H1 (cell line): ENCODE data around the gene IFI27L1. TPM values are rescaled to one million over a fixed set of nuclear protein-coding genes. Genes with fewer than 3 reads are reported as not detected.

Experiments
- CTCF ChIA-PET: fragments of 300-600 bp; sonication (Branson Sonifier 250); formaldehyde crosslinking; loops from one replicate; lab custom pipeline; 2021; ENCODE audit not compliant: partially characterized antibody; lab: Charles Lee
- POLR2A ChIA-PET: fragments of 300-600 bp; sonication (Branson Sonifier 250); formaldehyde crosslinking; loops from one replicate; lab custom pipeline; 2021; ENCODE audit warnings: inconsistent platforms; ENCODE audit not compliant: partially characterized antibody; lab: Charles Lee
- DNase-seq, 2 experiments: peaks; one replicate each; pipeline versions ENCODE4 v3.0.0 to v3.0.0-alpha.2; 2010 to 2022; ENCODE audit warnings: low spot score in 2 of 2, low read depth in 1 of 2, mixed read lengths in 1 of 2
- FAIRE-seq: peaks from 2 replicates; lab custom pipeline; 2011; peaks lifted over from hg19 to GRCh38; lab: Jason Lieb, UNC
- H2AFZ ChIP-seq: 2 replicates; pipeline ENCODE4 v1.8.1; 2012; ENCODE audit warnings: low read length, inconsistent platforms
- H2AK5ac ChIP-seq: 2 replicates; pipeline ENCODE4 v1.6.1; 2013; ENCODE audit warnings: low read depth, low read length
- H2BK120ac ChIP-seq: replicated peaks from 2 replicates; pipeline ENCODE3; 2013; ENCODE audit warnings: low read depth, low read length, inconsistent platforms
- H2BK12ac ChIP-seq: 2 replicates; pipeline ENCODE4 v1.6.1; 2013; ENCODE audit warnings: low read depth, low read length
- H2BK15ac ChIP-seq: 2 replicates; pipeline ENCODE4 v1.6.1; 2013; ENCODE audit warnings: low read length
- H2BK20ac ChIP-seq: 2 replicates; pipeline ENCODE4 v1.6.1; 2013; ENCODE audit warnings: low read length
- H2BK5ac ChIP-seq: 2 replicates; pipeline ENCODE4 v1.6.1; 2013; ENCODE audit warnings: low read depth, low read length
- H3K14ac ChIP-seq: 2 replicates; pipeline ENCODE4 v1.6.1; 2013; ENCODE audit warnings: inconsistent platforms; ENCODE audit not compliant: insufficient read length
- H3K18ac ChIP-seq: 2 replicates; pipeline ENCODE4 v1.6.1; 2013; ENCODE audit warnings: low read length; ENCODE audit errors: extremely low read depth
- H3K23ac ChIP-seq: 2 replicates; pipeline ENCODE4 v1.6.1; 2013; ENCODE audit warnings: inconsistent platforms; ENCODE audit not compliant: insufficient read length
- H3K23me2 ChIP-seq: 2 replicates; pipeline ENCODE4 v1.6.1; 2013; ENCODE audit warnings: low read depth, low read length
- H3K27ac ChIP-seq: 2 replicates; pipeline ENCODE4 v1.6.1; 2011; ENCODE audit warnings: low read depth, low read length, inconsistent platforms
- H3K27me3 ChIP-seq, 4 experiments: replicated peaks in 1 of 4; 1 replicate in 1 of 4; 2 replicates in 3 of 4; pipeline versions ENCODE4 v1.6.1 to v1.8.1; 2011 to 2013; ENCODE audit warnings: low read length in 3 of 4, mild to moderate bottlenecking in 3 of 4, inconsistent platforms in 2 of 4, mixed read lengths in 2 of 4, moderate library complexity in 1 of 4; ENCODE audit not compliant: control insufficient read depth in 3 of 4, insufficient read depth in 3 of 4; ENCODE audit errors: extremely low read depth in 1 of 4
- H3K36me3 ChIP-seq, 4 experiments: 2 replicates each; pipeline versions ENCODE4 v1.6.1 to v1.8.1; 2011 to 2013; ENCODE audit warnings: mild to moderate bottlenecking in 4 of 4, low read length in 3 of 4, moderate library complexity in 2 of 4, control low read depth in 1 of 4, inconsistent platforms in 1 of 4; ENCODE audit not compliant: insufficient read depth in 4 of 4, control insufficient read depth in 2 of 4
- H3K4ac ChIP-seq: replicated peaks from 2 replicates; pipeline ENCODE3; 2013; ENCODE audit warnings: low read length, low read depth, mixed read lengths, inconsistent platforms; ENCODE audit not compliant: insufficient read length
- H3K4me1 ChIP-seq, 4 experiments: replicated peaks in 1 of 4; 1 replicate in 1 of 4; 2 replicates in 3 of 4; pipeline versions ENCODE4 v1.6.1 to v1.8.1; 2011 to 2013; ENCODE audit warnings: low read length in 3 of 4, inconsistent platforms in 2 of 4, mixed read lengths in 1 of 4; ENCODE audit not compliant: insufficient read depth in 4 of 4, control insufficient read depth in 3 of 4
- H3K4me2 ChIP-seq, 2 experiments: 2 replicates each; pipeline versions ENCODE4 v1.6.1 to v1.8.1; 2011 to 2013; ENCODE audit warnings: low read depth in 2 of 2, low read length in 2 of 2, control low read depth in 1 of 2, inconsistent platforms in 1 of 2, mild to moderate bottlenecking in 1 of 2; ENCODE audit not compliant: insufficient read depth in 1 of 2
- H3K4me3 ChIP-seq, 4 experiments: fragments of 200-600, 300-600 bp in 1 of 4; sonication (generic), shearing (Covaris generic), sonication (Bioruptor Twin) in 1 of 4; 2 replicates each; pipeline versions ENCODE4 v1.5.1 to v1.8.1; 2011 to 2016; ENCODE audit warnings: low read length in 4 of 4, low read depth in 3 of 4, control low read depth in 2 of 4, inconsistent platforms in 2 of 4, mild to moderate bottlenecking in 2 of 4, mixed read lengths in 1 of 4, moderate library complexity in 1 of 4; ENCODE audit not compliant: insufficient read depth in 2 of 4; ENCODE audit errors: extremely low read depth in 1 of 4
- H3K56ac ChIP-seq: replicated peaks from 2 replicates; pipeline ENCODE3; 2013; ENCODE audit warnings: low read depth, mild to moderate bottlenecking, mixed read lengths, low read length, inconsistent platforms; ENCODE audit not compliant: insufficient read length
- H3K79me1 ChIP-seq: 2 replicates; pipeline ENCODE4 v1.6.1; 2013; ENCODE audit warnings: low read depth, low read length, control low read depth
- H3K79me2 ChIP-seq, 2 experiments: 2 replicates each; pipeline versions ENCODE4 v1.6.1 to v1.8.1; 2012 to 2013; ENCODE audit warnings: low read length in 2 of 2, mild to moderate bottlenecking in 2 of 2, inconsistent platforms in 1 of 2; ENCODE audit not compliant: insufficient read depth in 2 of 2, control insufficient read depth in 1 of 2
- H3K9ac ChIP-seq, 4 experiments: replicated peaks in 1 of 4; 1 replicate in 1 of 4; 2 replicates in 3 of 4; pipeline versions ENCODE4 v1.6.1 to v1.8.1; 2011 to 2013; ENCODE audit warnings: low read depth in 3 of 4, low read length in 3 of 4, control low read depth in 2 of 4, mild to moderate bottlenecking in 2 of 4, moderate library complexity in 2 of 4, inconsistent platforms in 1 of 4; ENCODE audit errors: extremely low read depth in 1 of 4
- H3K9me3 ChIP-seq, 2 experiments: 2 replicates each; pipeline versions ENCODE4 v1.6.1 to v1.8.1; 2012 to 2013; ENCODE audit warnings: mild to moderate bottlenecking in 2 of 2, moderate library complexity in 2 of 2, control low read depth in 1 of 2, inconsistent platforms in 1 of 2, low read depth in 1 of 2, low read length in 1 of 2, mixed read lengths in 1 of 2; ENCODE audit not compliant: insufficient read depth in 2 of 2
- H4K20me1 ChIP-seq, 2 experiments: replicated peaks in 1 of 2; 2 replicates each; pipeline versions ENCODE3 to v1.8.1; 2011 to 2013; ENCODE audit warnings: inconsistent platforms in 2 of 2, low read length in 2 of 2, mild to moderate bottlenecking in 1 of 2; ENCODE audit not compliant: insufficient read depth in 2 of 2, control insufficient read depth in 1 of 2
- H4K5ac ChIP-seq: 2 replicates; pipeline ENCODE4 v1.6.1; 2013; ENCODE audit warnings: low read length, low read depth, mixed read lengths, inconsistent platforms; ENCODE audit not compliant: insufficient read length
- H4K8ac ChIP-seq: 2 replicates; pipeline ENCODE4 v1.8.0; 2013; ENCODE audit warnings: mild to moderate bottlenecking, moderate library complexity, low read length, inconsistent platforms; ENCODE audit not compliant: insufficient read depth; ENCODE audit errors: extremely low read depth
- H4K91ac ChIP-seq: replicated peaks from 2 replicates; pipeline ENCODE3; 2013; ENCODE audit warnings: low read length, mixed read lengths, inconsistent platforms; ENCODE audit not compliant: insufficient read length
- HDAC6 ChIP-seq: IDR thresholded peaks from one replicate; pipeline ENCODE4 v1.7.1; 2012; ENCODE audit warnings: low read depth, mild to moderate bottlenecking, inconsistent platforms, low read length, moderate library complexity
- POLR2A ChIP-seq, 2 experiments: IDR thresholded peaks; 1 replicate in 1 of 2; 2 replicates in 1 of 2; pipeline ENCODE4 v1.6.1; 2011; ENCODE audit warnings: low read depth in 2 of 2, low read length in 2 of 2, mild to moderate bottlenecking in 2 of 2; ENCODE audit errors: control extremely low read depth in 1 of 2
- WGBS, 2 experiments: shearing (Covaris generic) in 1 of 2; methylation state at CpG; one replicate each; pipeline versions ENCODE4 v1.1.6 to v1.1.7; 2013 to 2015; ENCODE audit warnings: low lambda C conversion rate in 2 of 2, mixed read lengths in 2 of 2, inconsistent platforms in 1 of 2, low coverage in 1 of 2, missing lambda C conversion rate in 1 of 2; ENCODE audit not compliant: insufficient replicate concordance in 2 of 2, insufficient coverage in 1 of 2, insufficient read length in 1 of 2; ENCODE audit errors: extremely low coverage in 1 of 2, missing lambda C conversion rate in 1 of 2; 5-methylcytosine and 5-hydroxymethylcytosine counted together
- polyA plus RNA-seq, 7 experiments: library from polyadenylated mRNA; depleted of rRNA in 3 of 7; stranded (reverse) in 5 of 7; unstranded in 2 of 7; fragments of >200 nt in 5 of 7; fragments of 200-250 nt in 2 of 7; gene quantifications; 1 replicate in 5 of 7; 2 replicates in 1 of 7; 4 replicates in 1 of 7; pipeline versions ENCODE4 v1.2.1 to v1.2.3, GENCODE V29; 2011 to 2013; ENCODE audit warnings: missing spikeins in 2 of 7, mixed read lengths in 2 of 7
- total RNA-seq: library from RNA; stranded (reverse); fragmentation: NEBNext Ultra II Directional; extraction: Animal tissue kit (Norgen Biotek cat#: 25700); gene quantifications from 2 replicates; pipeline ENCODE4 v1.2.1, GENCODE V29; 2021
- TF ChIP-seq, protein P1 (sequence below): IDR thresholded peaks from 2 replicates; pipeline ENCODE4 v1.6.1; 2012; ENCODE audit warnings: low read length, inconsistent platforms

Gene IFI27L1
- total and polyA plus RNA-seq, 2 of the 8 experiments (the other 6 are each of a cell fraction or from before 2014, with no cell fraction given): 21.2 to 30.5 TPM

GRCh38 chr14:94081386-94081820, 293 bp downstream of the IFI27L1 start:
- no peak overlapping the region for H2AK5ac ChIP-seq
- H3K79me1 ChIP-seq: peaks cover 7% of the 10 kb centered on the region; the same call in 1 of the 2 replicates
- ChIA-PET CTCF (interaction anchor here (0.7 to 3.1 kb wide), 8 partner anchors 13 to 142 kb away, joined by 3 to 12 read pairs (median 4); partner anchors contain the start of gene OTUB2), POLR2A (interaction anchor here (0.9 to 1.5 kb wide), 2 partner anchors 15 to 83 kb away, joined by 3 to 5 read pairs; no protein-coding TSS in a partner anchor)
- H3K4me2 ChIP-seq: peak overlapping the region; percentile 90 to 99
- H2AFZ ChIP-seq: peak overlapping the region; percentile 97
- WGBS, 2 experiments: 5% methylated on average over 19 of the region's 19 CpGs; no CpG with 5 or more reads in 1 of the 2 experiments
- peaks cover 7 to 23% (median 13%) of the 10 kb centered on the region in 4 experiments for H3K36me3 ChIP-seq
- no peak overlapping the region for H3K14ac ChIP-seq
- no peak overlapping the region for H4K8ac ChIP-seq
- no peak overlapping the region for H2BK12ac ChIP-seq
- H2BK120ac ChIP-seq: no peak overlapping the region
- no peak overlapping the region for H4K91ac ChIP-seq
- DNase-seq: no peak
- H2BK15ac ChIP-seq: no peak overlapping the region
- H3K27me3 ChIP-seq: no peaks in the 10 kb centered on the region
- H3K4ac ChIP-seq: no peak overlapping the region
- H3K9me3 ChIP-seq: no peaks in the 10 kb centered on the region
- H3K18ac ChIP-seq: peak overlapping the region; percentile 42; the same call in 1 of the 2 replicates
- no peak overlapping the region for H3K27ac ChIP-seq
- H3K56ac ChIP-seq: no peak overlapping the region
- no peak for FAIRE-seq
- peak overlapping the region; percentile 9 to 92 (median 49) for H3K9ac ChIP-seq
- H4K5ac ChIP-seq: no peak overlapping the region
- H2BK20ac ChIP-seq: no peak overlapping the region
- peaks cover 29 to 46% of the 10 kb centered on the region in 2 experiments for H3K79me2 ChIP-seq
- peaks cover 5% of the 10 kb centered on the region for H3K23me2 ChIP-seq
- no peak overlapping the region for H3K23ac ChIP-seq
- peaks cover 0 to 12% (median 0%) of the 10 kb centered on the region in 4 experiments; a peak in 1 of 7 replicates for H3K4me1 ChIP-seq
- H2BK5ac ChIP-seq: no peak overlapping the region
- peak overlapping the region; percentile 86 to 93 (median 89) for H3K4me3 ChIP-seq
- H4K20me1 ChIP-seq: peaks cover 10 to 14% of the 10 kb centered on the region in 2 experiments
- TF ChIP-seq POLR2A (IDR thresholded peaks at IDR 0.05; ENCODE audit: control extremely low read depth in 1 of 2, low read depth in 2 of 2, low read length in 2 of 2): peak in 1 of 2 experiments; percentile 1; a peak in 1 of 3 replicates
- TF ChIP-seq HDAC6: no peak
- TF ChIP-seq, protein P1, sequence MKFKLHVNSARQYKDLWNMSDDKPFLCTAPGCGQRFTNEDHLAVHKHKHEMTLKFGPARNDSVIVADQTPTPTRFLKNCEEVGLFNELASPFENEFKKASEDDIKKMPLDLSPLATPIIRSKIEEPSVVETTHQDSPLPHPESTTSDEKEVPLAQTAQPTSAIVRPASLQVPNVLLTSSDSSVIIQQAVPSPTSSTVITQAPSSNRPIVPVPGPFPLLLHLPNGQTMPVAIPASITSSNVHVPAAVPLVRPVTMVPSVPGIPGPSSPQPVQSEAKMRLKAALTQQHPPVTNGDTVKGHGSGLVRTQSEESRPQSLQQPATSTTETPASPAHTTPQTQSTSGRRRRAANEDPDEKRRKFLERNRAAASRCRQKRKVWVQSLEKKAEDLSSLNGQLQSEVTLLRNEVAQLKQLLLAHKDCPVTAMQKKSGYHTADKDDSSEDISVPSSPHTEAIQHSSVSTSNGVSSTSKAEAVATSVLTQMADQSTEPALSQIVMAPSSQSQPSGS: no peak
